Endothelial cell of umbilical vein (primary cell): ENCODE results near the gene OR6T1. TPM values are rescaled to one million over a fixed set of nuclear protein-coding genes. Genes with fewer than 3 reads are reported as not detected.

Experiments
- BruUV-seq: library from RNA; stranded (reverse); fragments of 400-500 nt; replicated peaks from 2 replicates; lab custom pipeline; 2021; lab: Mats Ljungman, UMichigan
- CTCF ChIA-PET: fragments of 300-600, 350-600 bp; sonication (Branson Sonifier 250); formaldehyde crosslinking; loops from one replicate; lab custom pipeline; 2021; ENCODE audit warnings: antibody characterized with exemption, inconsistent platforms; lab: Charles Lee
- POLR2A ChIA-PET: fragments of 300-600, 350-600 bp; sonication (Branson Sonifier 250); formaldehyde crosslinking; loops from one replicate; lab custom pipeline; 2021; ENCODE audit warnings: antibody characterized with exemption, inconsistent platforms; lab: Charles Lee
- DNase-seq: peaks from one replicate; pipeline ENCODE4 v3.0.0-alpha.2; 2011; ENCODE audit warnings: low read depth, low spot score
- FAIRE-seq: peaks from 2 replicates; lab custom pipeline; 2011; peaks lifted over from hg19 to GRCh38; lab: Jason Lieb, UNC
- H2AFZ ChIP-seq: 2 replicates; pipeline ENCODE4 v1.6.0; 2012; ENCODE audit warnings: low read depth, low read length, control low read depth, inconsistent platforms
- H3K27ac ChIP-seq: 2 replicates; pipeline ENCODE4 v1.5.1; 2011; ENCODE audit warnings: low read depth, mild to moderate bottlenecking, control low read depth, low read length, moderate library complexity; ENCODE audit not compliant: insufficient read depth
- H3K27me3 ChIP-seq, 2 experiments: 2 replicates each; pipeline versions ENCODE4 v1.6.0 to v1.6.1; 2011; ENCODE audit warnings: low read length in 2 of 2, mixed read lengths in 1 of 2; ENCODE audit not compliant: control insufficient read depth in 2 of 2, insufficient read depth in 2 of 2
- H3K36me3 ChIP-seq, 2 experiments: 2 replicates in 1 of 2; 3 replicates in 1 of 2; pipeline ENCODE4 v1.5.1; 2011; ENCODE audit warnings: low read length in 2 of 2, mild to moderate bottlenecking in 1 of 2, moderate library complexity in 1 of 2; ENCODE audit not compliant: control insufficient read depth in 2 of 2, insufficient read depth in 2 of 2; ENCODE audit errors: extremely low read depth in 1 of 2
- H3K4me1 ChIP-seq: 3 replicates; pipeline ENCODE4 v1.5.1; 2011; ENCODE audit warnings: mild to moderate bottlenecking, low read length; ENCODE audit not compliant: control insufficient read depth, insufficient read depth; ENCODE audit errors: extremely low read depth
- H3K4me2 ChIP-seq: 2 replicates; pipeline ENCODE4 v1.6.1; 2011; ENCODE audit warnings: low read length, control low read depth, mixed read lengths; ENCODE audit not compliant: insufficient read depth
- H3K4me3 ChIP-seq, 3 experiments: fragments of 200-600 bp in 1 of 3; sonication (generic), shearing (Covaris generic) in 1 of 3; replicated peaks in 1 of 3; 2 replicates each; pipeline ENCODE4 v1.5.1; 2011 to 2016; ENCODE audit warnings: control low read depth in 3 of 3, low read length in 3 of 3, mild to moderate bottlenecking in 2 of 3, inconsistent platforms in 1 of 3, low read depth in 1 of 3, moderate library complexity in 1 of 3; ENCODE audit not compliant: insufficient read depth in 1 of 3
- H3K79me2 ChIP-seq: 2 replicates; pipeline ENCODE4 v1.6.0; 2012; ENCODE audit warnings: low read length, inconsistent platforms; ENCODE audit not compliant: control insufficient read depth, insufficient read depth
- H3K9ac ChIP-seq: replicated peaks from 2 replicates; pipeline ENCODE3; 2011; ENCODE audit warnings: low read length, control low read depth; ENCODE audit not compliant: insufficient read depth; ENCODE audit errors: extremely low read depth
- H3K9me1 ChIP-seq: replicated peaks from 3 replicates; pipeline ENCODE4 v1.6.0; 2011; ENCODE audit warnings: mild to moderate bottlenecking, low read length; ENCODE audit not compliant: control insufficient read depth, insufficient read depth; ENCODE audit errors: extremely low read depth
- H3K9me3 ChIP-seq: replicated peaks from 2 replicates; pipeline ENCODE4 v1.5.1; 2012; ENCODE audit warnings: low read length, inconsistent platforms; ENCODE audit not compliant: control insufficient read depth, insufficient read depth
- H4K20me1 ChIP-seq: replicated peaks from 2 replicates; pipeline ENCODE3; 2011; ENCODE audit warnings: mild to moderate bottlenecking, low read length; ENCODE audit not compliant: control insufficient read depth, insufficient read depth; ENCODE audit errors: extremely low read depth
- CTCF ChIP-seq, 2 donors: IDR thresholded peaks; 1 replicate in 1 of 2; 2 replicates in 1 of 2; pipeline ENCODE4 v1.5.1; 2011; ENCODE audit warnings: low read length in 2 of 2, mild to moderate bottlenecking in 2 of 2, moderate library complexity in 2 of 2, control low read depth in 1 of 2, inconsistent platforms in 1 of 2, low read depth in 1 of 2; ENCODE audit not compliant: insufficient read depth in 1 of 2; ENCODE audit errors: extremely low read depth in 1 of 2
- EZH2 ChIP-seq: IDR thresholded peaks from 2 replicates; pipeline ENCODE4 v1.6.1; 2012; ENCODE audit warnings: borderline replicate concordance, low read depth, mild to moderate bottlenecking, moderate library complexity, low read length, inconsistent platforms; ENCODE audit not compliant: severe bottlenecking
- FOS ChIP-seq: IDR thresholded peaks from 2 replicates; pipeline ENCODE4 v1.6.1; 2011; ENCODE audit warnings: mild to moderate bottlenecking, low read length, moderate library complexity, borderline replicate concordance; ENCODE audit not compliant: insufficient read depth
- GATA2 ChIP-seq: IDR thresholded peaks from 2 replicates; pipeline ENCODE4 v1.7.0; 2011; ENCODE audit warnings: low read depth, mild to moderate bottlenecking, moderate library complexity, mixed read lengths, low read length; ENCODE audit not compliant: insufficient read length, insufficient read depth
- JUN ChIP-seq: IDR thresholded peaks from 2 replicates; pipeline ENCODE4 v1.6.1; 2011; ENCODE audit warnings: borderline replicate concordance, low read depth; ENCODE audit not compliant: insufficient read length, insufficient read depth
- MAX ChIP-seq: IDR thresholded peaks from 2 replicates; pipeline ENCODE4 v1.6.1; 2011; ENCODE audit not compliant: insufficient read depth, insufficient read length
- MYC ChIP-seq: IDR thresholded peaks from one replicate; pipeline ENCODE4 v1.6.1; 2011; ENCODE audit warnings: mild to moderate bottlenecking, low read depth, low read length
- POLR2A ChIP-seq: IDR thresholded peaks from 2 replicates; pipeline ENCODE4 v1.6.1; 2012; ENCODE audit warnings: low read depth, mild to moderate bottlenecking, control low read depth, low read length
- POLR2AphosphoS5 ChIP-seq: IDR thresholded peaks from 2 replicates; pipeline ENCODE4 v1.6.1; 2012; ENCODE audit warnings: low read depth, mild to moderate bottlenecking, control low read depth, low read length, moderate library complexity; ENCODE audit not compliant: insufficient read depth
- dilution Hi-C: fragments of 300-500 bp; cut with MboI; formaldehyde crosslinking; loops from one replicate; pipeline ENCODE4 v1.15.0; 2019; ENCODE audit warnings: low sequenced_read_pairs; ENCODE audit not compliant: extremely low pct_ligation_motif_present
- intact Hi-C: fragments of 100-400 bp; cut with micrococcal nuclease; formaldehyde crosslinking; loops from one replicate; pipeline ENCODE4 v1.10.0; 2022
- polyA plus RNA-seq, 4 experiments: library from polyadenylated mRNA; depleted of rRNA in 3 of 4; stranded (reverse) in 3 of 4; unstranded in 1 of 4; fragments of >200 nt; gene quantifications; 2 replicates each; pipeline versions ENCODE4 v1.2.1 to v1.2.3, GENCODE V29; 2011 to 2012; ENCODE audit warnings: missing spikeins in 1 of 4
- total RNA-seq: library from RNA; stranded (reverse); gene quantifications from 2 replicates; pipeline ENCODE4 v1.2.3, GENCODE V29; 2021

OR6T1 gene
- total and polyA plus RNA-seq, 2 donors (not counting 3 experiments of a cell fraction or from before 2014, with no cell fraction given): not detected

GRCh38 chr11:123979311-123979710, 35.7 kb upstream of the OR6T1 start:
- Histone ChIP-seq H3K4me2 (no peak overlapping the region), H3K27ac (no peak overlapping the region), H3K9me3 (no peaks in the 10 kb centered on the region), H2AFZ (no peak overlapping the region), H3K79me2 (no peaks in the 10 kb centered on the region), H3K9ac (no peak overlapping the region), H3K9me1 (no peaks in the 10 kb centered on the region), H3K36me3 (no peaks in the 10 kb centered on the region), H4K20me1 (no peaks in the 10 kb centered on the region), H3K4me3 (no peak overlapping the region), H3K4me1 (peaks cover 10% of the 10 kb centered on the region), H3K27me3 (no peaks in the 10 kb centered on the region)
- TF ChIP-seq CTCF (IDR thresholded peaks at IDR 0.05; ENCODE audit: extremely low read depth in 1 of 2, insufficient read depth in 1 of 2, low read depth in 1 of 2, low read length in 2 of 2): no peak
- TF ChIP-seq MYC: no peak
- no peak for TF ChIP-seq MAX
- no peak for TF ChIP-seq JUN
- no peak for TF ChIP-seq POLR2AphosphoS5
- TF ChIP-seq POLR2A: no peak
- TF ChIP-seq FOS: no peak
- TF ChIP-seq EZH2: no peak
- TF ChIP-seq GATA2: no peak
- ChIA-PET CTCF (no interaction called here), POLR2A (no interaction called here)
- FAIRE-seq: no peak
- DNase-seq: no peak
- intact Hi-C loops (no loop called here), dilution Hi-C loops (no loop called here)
- no TSS peak for BruUV-seq
